ENCODE measurements around the gene UMAD1. TPM values are rescaled to one million over a fixed set of nuclear protein-coding genes. Genes with fewer than 3 reads are reported as not detected.

UMAD1 gene
- total and polyA plus RNA-seq, 2 of the 13 experiments (the other 11 are each of a cell fraction or from before 2014, with no cell fraction given): 16.8 to 17.6 TPM

DNA sequence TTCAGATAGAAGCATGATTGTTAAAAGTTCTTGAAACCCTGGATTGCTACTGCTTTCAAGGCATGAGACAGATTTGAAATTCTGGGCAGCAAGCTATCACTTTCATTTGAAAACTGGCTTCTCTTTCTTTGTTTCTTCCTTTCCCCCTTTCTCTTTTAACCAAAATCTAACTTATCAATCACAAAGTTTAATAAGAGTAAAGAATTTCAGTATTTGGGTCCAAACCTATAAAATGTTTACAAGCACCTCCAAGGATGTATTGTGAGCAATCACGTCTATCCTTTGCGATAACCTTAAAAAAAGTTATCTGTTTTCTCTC is 99.4 kb downstream of the UMAD1 start:
- Histone ChIP-seq H4K20me1 (ENCODE audit: insufficient read depth, low read length) (no peaks in the 10 kb centered on the region), H3K9me3 (ENCODE audit: low read length) (no peaks in the 10 kb centered on the region), H3K4me1 (ENCODE audit: insufficient read depth, low read length) (peaks cover 26% of the 10 kb centered on the region), H3K9ac (ENCODE audit: insufficient read depth, low read depth, low read length) (no peak overlapping the region), H3K27ac (ENCODE audit: extremely low read length, insufficient read depth, low read length) (no peak overlapping the region), H3K36me3 (replicated peaks in 1 of 2; ENCODE audit: control insufficient read depth in 1 of 2, insufficient read depth in 2 of 2, low read length in 2 of 2) (no peaks in the 10 kb centered on the region), H3K27me3 (ENCODE audit: control insufficient read depth in 1 of 2, insufficient read depth in 2 of 2, low read length in 2 of 2) (no peaks in the 10 kb centered on the region; a peak in 1 of 5 replicates), H3K4me3 (replicated peaks in 1 of 3; ENCODE audit: insufficient read depth in 1 of 3, low read depth in 2 of 3, low read length in 3 of 3) (no peak overlapping the region), H3K79me2 (ENCODE audit: insufficient read depth, low read length) (no peaks in the 10 kb centered on the region), H3K4me2 (ENCODE audit: low read depth, low read length) (no peak overlapping the region), H2AFZ (ENCODE audit: low read length) (no peak overlapping the region)
- no peak for FAIRE-seq
- ATAC-seq: no peak
- in situ Hi-C loops (cut with HindIII; ENCODE audit: extremely low pct_ligation_motif_present, low pct_unique_long_range_greater_than_20kb) (no loop called here), intact Hi-C loops (cut with micrococcal nuclease; ENCODE audit: unreplicated experiment) (no loop called here)
- TF ChIP-seq HMGA1 (CRISPR knock-in tag; conservative IDR thresholded peaks at IDR 0.05) (no peak), NR1H2 (CRISPR knock-in tag; IDR thresholded peaks at IDR 0.05; ENCODE audit: borderline replicate concordance, low read depth) (no peak)
- TF ChIP-seq, protein P1, sequence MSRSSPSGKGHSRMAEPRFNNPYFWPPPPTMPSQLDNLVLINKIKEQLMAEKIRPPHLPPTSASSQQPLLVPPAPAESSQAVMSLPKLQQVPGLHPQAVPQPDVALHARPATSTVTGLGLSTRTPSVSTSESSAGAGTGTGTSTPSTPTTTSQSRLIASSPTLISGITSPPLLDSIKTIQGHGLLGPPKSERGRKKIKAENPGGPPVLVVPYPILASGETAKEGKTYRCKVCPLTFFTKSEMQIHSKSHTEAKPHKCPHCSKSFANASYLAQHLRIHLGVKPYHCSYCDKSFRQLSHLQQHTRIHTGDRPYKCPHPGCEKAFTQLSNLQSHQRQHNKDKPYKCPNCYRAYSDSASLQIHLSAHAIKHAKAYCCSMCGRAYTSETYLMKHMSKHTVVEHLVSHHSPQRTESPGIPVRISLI (CRISPR knock-in tag; IDR thresholded peaks at IDR 0.05; ENCODE audit: borderline replicate concordance): no peak
- TF ChIP-seq, protein P2, sequence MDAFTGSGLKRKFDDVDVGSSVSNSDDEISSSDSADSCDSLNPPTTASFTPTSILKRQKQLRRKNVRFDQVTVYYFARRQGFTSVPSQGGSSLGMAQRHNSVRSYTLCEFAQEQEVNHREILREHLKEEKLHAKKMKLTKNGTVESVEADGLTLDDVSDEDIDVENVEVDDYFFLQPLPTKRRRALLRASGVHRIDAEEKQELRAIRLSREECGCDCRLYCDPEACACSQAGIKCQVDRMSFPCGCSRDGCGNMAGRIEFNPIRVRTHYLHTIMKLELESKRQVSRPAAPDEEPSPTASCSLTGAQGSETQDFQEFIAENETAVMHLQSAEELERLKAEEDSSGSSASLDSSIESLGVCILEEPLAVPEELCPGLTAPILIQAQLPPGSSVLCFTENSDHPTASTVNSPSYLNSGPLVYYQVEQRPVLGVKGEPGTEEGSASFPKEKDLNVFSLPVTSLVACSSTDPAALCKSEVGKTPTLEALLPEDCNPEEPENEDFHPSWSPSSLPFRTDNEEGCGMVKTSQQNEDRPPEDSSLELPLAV (CRISPR knock-in tag; conservative IDR thresholded peaks at IDR 0.05; ENCODE audit: low read depth): no peak
- TF ChIP-seq, protein P3, sequence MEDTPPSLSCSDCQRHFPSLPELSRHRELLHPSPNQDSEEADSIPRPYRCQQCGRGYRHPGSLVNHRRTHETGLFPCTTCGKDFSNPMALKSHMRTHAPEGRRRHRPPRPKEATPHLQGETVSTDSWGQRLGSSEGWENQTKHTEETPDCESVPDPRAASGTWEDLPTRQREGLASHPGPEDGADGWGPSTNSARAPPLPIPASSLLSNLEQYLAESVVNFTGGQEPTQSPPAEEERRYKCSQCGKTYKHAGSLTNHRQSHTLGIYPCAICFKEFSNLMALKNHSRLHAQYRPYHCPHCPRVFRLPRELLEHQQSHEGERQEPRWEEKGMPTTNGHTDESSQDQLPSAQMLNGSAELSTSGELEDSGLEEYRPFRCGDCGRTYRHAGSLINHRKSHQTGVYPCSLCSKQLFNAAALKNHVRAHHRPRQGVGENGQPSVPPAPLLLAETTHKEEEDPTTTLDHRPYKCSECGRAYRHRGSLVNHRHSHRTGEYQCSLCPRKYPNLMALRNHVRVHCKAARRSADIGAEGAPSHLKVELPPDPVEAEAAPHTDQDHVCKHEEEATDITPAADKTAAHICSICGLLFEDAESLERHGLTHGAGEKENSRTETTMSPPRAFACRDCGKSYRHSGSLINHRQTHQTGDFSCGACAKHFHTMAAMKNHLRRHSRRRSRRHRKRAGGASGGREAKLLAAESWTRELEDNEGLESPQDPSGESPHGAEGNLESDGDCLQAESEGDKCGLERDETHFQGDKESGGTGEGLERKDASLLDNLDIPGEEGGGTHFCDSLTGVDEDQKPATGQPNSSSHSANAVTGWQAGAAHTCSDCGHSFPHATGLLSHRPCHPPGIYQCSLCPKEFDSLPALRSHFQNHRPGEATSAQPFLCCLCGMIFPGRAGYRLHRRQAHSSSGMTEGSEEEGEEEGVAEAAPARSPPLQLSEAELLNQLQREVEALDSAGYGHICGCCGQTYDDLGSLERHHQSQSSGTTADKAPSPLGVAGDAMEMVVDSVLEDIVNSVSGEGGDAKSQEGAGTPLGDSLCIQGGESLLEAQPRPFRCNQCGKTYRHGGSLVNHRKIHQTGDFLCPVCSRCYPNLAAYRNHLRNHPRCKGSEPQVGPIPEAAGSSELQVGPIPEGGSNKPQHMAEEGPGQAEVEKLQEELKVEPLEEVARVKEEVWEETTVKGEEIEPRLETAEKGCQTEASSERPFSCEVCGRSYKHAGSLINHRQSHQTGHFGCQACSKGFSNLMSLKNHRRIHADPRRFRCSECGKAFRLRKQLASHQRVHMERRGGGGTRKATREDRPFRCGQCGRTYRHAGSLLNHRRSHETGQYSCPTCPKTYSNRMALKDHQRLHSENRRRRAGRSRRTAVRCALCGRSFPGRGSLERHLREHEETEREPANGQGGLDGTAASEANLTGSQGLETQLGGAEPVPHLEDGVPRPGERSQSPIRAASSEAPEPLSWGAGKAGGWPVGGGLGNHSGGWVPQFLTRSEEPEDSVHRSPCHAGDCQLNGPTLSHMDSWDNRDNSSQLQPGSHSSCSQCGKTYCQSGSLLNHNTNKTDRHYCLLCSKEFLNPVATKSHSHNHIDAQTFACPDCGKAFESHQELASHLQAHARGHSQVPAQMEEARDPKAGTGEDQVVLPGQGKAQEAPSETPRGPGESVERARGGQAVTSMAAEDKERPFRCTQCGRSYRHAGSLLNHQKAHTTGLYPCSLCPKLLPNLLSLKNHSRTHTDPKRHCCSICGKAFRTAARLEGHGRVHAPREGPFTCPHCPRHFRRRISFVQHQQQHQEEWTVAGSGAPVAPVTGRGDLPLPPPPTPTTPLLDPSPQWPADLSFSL (CRISPR knock-in tag; IDR thresholded peaks at IDR 0.05): no peak
- CTCF ChIA-PET (ENCODE audit: low intra/inter-chr PET ratio, low total read pairs): no interaction called here
- BruUV-seq (replicated peaks): no TSS peak
- WGBS (ENCODE audit: low lambda C conversion rate): 93% methylated on average over 2 of the region's 2 CpGs
- no peak for DNase-seq (ENCODE audit: low spot score)
- POLR2A ChIA-PET: interaction anchor here (1.8 kb wide), 1 partner anchor 43 kb away, joined by 4 read pairs; no protein-coding TSS in a partner anchor
